Measurements from ENCODE around the gene JADE1. TPM values are rescaled to one million over a fixed set of nuclear protein-coding genes. Genes with fewer than 3 reads are reported as not detected.

Gene JADE1
- total RNA-seq, 1 experiment from 2014 or later = 192 TPM

DNA sequence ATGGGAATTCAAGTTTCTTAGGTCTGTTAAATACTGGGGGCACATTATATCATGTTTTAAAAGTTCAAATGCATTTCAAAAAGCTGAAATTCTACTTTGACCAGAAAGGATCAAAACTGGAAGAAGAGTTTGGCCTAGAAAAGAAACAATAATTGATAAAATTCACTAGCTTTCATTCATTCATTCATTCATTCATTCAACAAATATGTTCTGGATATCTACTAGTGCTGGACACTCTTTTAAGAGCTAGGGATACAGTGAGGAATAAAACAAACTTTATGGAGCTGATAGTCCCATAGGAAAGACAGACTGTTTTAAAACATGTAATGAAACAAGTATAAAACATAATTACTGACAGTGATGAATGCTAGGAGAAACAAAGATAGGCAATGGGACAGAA is 106.0 kb downstream of the JADE1 start:
- Histone ChIP-seq H3K23ac (ENCODE audit: insufficient read length, low read depth, low read length) (no peak overlapping the region), H3K9me3 (ENCODE audit: control insufficient read depth, low read depth, low read length) (no peaks in the 10 kb centered on the region), H3K4me2 (ENCODE audit: insufficient read depth, insufficient read length, low read length) (no peak overlapping the region), H3K79me1 (ENCODE audit: insufficient read depth, low read depth, low read length, poor library complexity, severe bottlenecking) (no peaks in the 10 kb centered on the region), H2BK15ac (ENCODE audit: low read depth, low read length) (no peak overlapping the region), H3K14ac (ENCODE audit: insufficient read depth, low read length) (no peak overlapping the region), H3K4me1 (ENCODE audit: insufficient read depth, low read length) (no peaks in the 10 kb centered on the region), H4K5ac (ENCODE audit: insufficient read length, low read depth, low read length) (no peak overlapping the region), H2AFZ (ENCODE audit: low read length) (no peak overlapping the region), H4K20me1 (ENCODE audit: control insufficient read depth, insufficient read depth, insufficient read length) (no peaks in the 10 kb centered on the region), H3K4ac (ENCODE audit: low read depth, low read length) (no peak overlapping the region), H2AK5ac (ENCODE audit: insufficient read length, low read length) (no peak overlapping the region), H4K8ac (replicated peaks; ENCODE audit: insufficient read length, low read depth, low read length) (no peak overlapping the region), H3K9ac (ENCODE audit: extremely low read depth, insufficient read length, low read length) (no peak overlapping the region), H3T11ph (ENCODE audit: low read length) (no peak overlapping the region), H4K91ac (ENCODE audit: insufficient read length, low read depth, low read length) (no peak overlapping the region), H3K18ac (ENCODE audit: insufficient read length, low read depth, low read length) (no peak overlapping the region), H3K79me2 (ENCODE audit: insufficient read depth, low read length) (no peaks in the 10 kb centered on the region), H3K27me3 (ENCODE audit: insufficient read depth, low read length) (no peaks in the 10 kb centered on the region), H3K27ac (ENCODE audit: insufficient read length, low read depth, low read length) (no peak overlapping the region), H2BK5ac (ENCODE audit: insufficient read length, low read length) (no peak overlapping the region), H3K23me2 (ENCODE audit: insufficient read length, low read depth, low read length, poor library complexity, severe bottlenecking) (no peaks in the 10 kb centered on the region), H2BK20ac (ENCODE audit: low read depth, low read length, poor library complexity, severe bottlenecking) (no peak overlapping the region), H3K56ac (ENCODE audit: insufficient read length, low read depth, low read length) (no peak overlapping the region), H2BK120ac (ENCODE audit: low read depth, low read length, poor library complexity, severe bottlenecking) (no peak overlapping the region), H2BK12ac (ENCODE audit: insufficient read length, low read depth, low read length) (no peak overlapping the region)
- no peak overlapping the region for H3K27ac Mint-ChIP-seq
- DNase-seq = no peak
- H3K27me3 Mint-ChIP-seq (ENCODE audit: low read depth) = no peaks in the 10 kb centered on the region
- TF ChIP-seq, protein P1, sequence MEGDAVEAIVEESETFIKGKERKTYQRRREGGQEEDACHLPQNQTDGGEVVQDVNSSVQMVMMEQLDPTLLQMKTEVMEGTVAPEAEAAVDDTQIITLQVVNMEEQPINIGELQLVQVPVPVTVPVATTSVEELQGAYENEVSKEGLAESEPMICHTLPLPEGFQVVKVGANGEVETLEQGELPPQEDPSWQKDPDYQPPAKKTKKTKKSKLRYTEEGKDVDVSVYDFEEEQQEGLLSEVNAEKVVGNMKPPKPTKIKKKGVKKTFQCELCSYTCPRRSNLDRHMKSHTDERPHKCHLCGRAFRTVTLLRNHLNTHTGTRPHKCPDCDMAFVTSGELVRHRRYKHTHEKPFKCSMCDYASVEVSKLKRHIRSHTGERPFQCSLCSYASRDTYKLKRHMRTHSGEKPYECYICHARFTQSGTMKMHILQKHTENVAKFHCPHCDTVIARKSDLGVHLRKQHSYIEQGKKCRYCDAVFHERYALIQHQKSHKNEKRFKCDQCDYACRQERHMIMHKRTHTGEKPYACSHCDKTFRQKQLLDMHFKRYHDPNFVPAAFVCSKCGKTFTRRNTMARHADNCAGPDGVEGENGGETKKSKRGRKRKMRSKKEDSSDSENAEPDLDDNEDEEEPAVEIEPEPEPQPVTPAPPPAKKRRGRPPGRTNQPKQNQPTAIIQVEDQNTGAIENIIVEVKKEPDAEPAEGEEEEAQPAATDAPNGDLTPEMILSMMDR (conservative IDR thresholded peaks at IDR 0.05) = no peak
- no peaks in the 10 kb centered on the region for H3K9me3 Mint-ChIP-seq
- no peaks in the 10 kb centered on the region for H3K4me1 Mint-ChIP-seq
- H3K36me3 Mint-ChIP-seq (ENCODE audit: insufficient read depth in 1 of 3, low read depth in 3 of 3) = no peaks in the 10 kb centered on the region
- H3K4me3 Mint-ChIP-seq = no peak overlapping the region

Measured in H9 (cell line).